ENCODE data around the gene CPNE7.
A peak's percentile ranks its signal among the peaks of the same experiment; 100 is the strongest.

CPNE7 gene

GRCh38 chr16:89555780-89556179 lies 19.8 kb upstream of the CPNE7 start:
- H3K4me3 ChIP-seq (ENCODE audit: insufficient read length, low read depth) = no peak overlapping the region
- H3K9ac ChIP-seq (ENCODE audit: insufficient read length, low read depth) = no peak overlapping the region
- H3K27me3 ChIP-seq (ENCODE audit: insufficient read depth, insufficient read length) = no peaks in the 10 kb centered on the region
- no peak for DNase-seq (ENCODE audit: low read depth, low spot score)
- TF ChIP-seq SUZ12 (IDR thresholded peaks at IDR 0.05; ENCODE audit: extremely low read depth, insufficient read depth, insufficient read length) = no peak
- TF ChIP-seq YY1 (IDR thresholded peaks at IDR 0.05; ENCODE audit: insufficient read depth, insufficient read length) = no peak
- no peak for TF ChIP-seq ZNF274 (IDR thresholded peaks at IDR 0.05; ENCODE audit: low read depth, low read length)
- no peaks in the 10 kb centered on the region for H3K4me1 ChIP-seq (ENCODE audit: insufficient read depth, insufficient read length)
- no peaks in the 10 kb centered on the region for H3K9me3 ChIP-seq (ENCODE audit: insufficient read depth, low read length)
- peaks cover 75% of the 10 kb centered on the region for H3K36me3 ChIP-seq (ENCODE audit: insufficient read depth, insufficient read length, low read length)

- Histone ChIP-seq H3K4me1 (ENCODE audit: insufficient read depth, insufficient read length) (peaks cover under 1% of the 10 kb centered on the region), H3K36me3 (ENCODE audit: insufficient read depth, insufficient read length, low read length) (peaks cover 75% of the 10 kb centered on the region), H3K27me3 (ENCODE audit: insufficient read depth, insufficient read length) (no peaks in the 10 kb centered on the region), H3K4me3 (ENCODE audit: insufficient read length, low read depth) (no peak overlapping the region), H3K9me3 (ENCODE audit: insufficient read depth, low read length) (no peaks in the 10 kb centered on the region), H3K9ac (ENCODE audit: insufficient read length, low read depth) (no peak overlapping the region)
- TF ChIP-seq SUZ12 (IDR thresholded peaks at IDR 0.05; ENCODE audit: extremely low read depth, insufficient read depth, insufficient read length) (no peak), YY1 (IDR thresholded peaks at IDR 0.05; ENCODE audit: insufficient read depth, insufficient read length) (no peak), ZNF274 (IDR thresholded peaks at IDR 0.05; ENCODE audit: low read depth, low read length) (no peak)
- DNase-seq (ENCODE audit: low read depth, low spot score) = peak; percentile 72
Measured at GRCh38 chr16:89556750-89557689, 18.5 kb upstream of the CPNE7 start.

- H3K9ac ChIP-seq (ENCODE audit: insufficient read length, low read depth) = peak overlapping the region; percentile 42
Measured at GRCh38 chr16:89557690-89558490, 17.7 kb upstream of the CPNE7 start.

GRCh38 chr16:89560378-89561141 lies 15.0 kb upstream of the CPNE7 start, which contains the start of gene RPL13:
Gene RPL13 (plus strand): TSS chr16:89560682. CDS start chr16:89560960, 278 bp downstream.
- TF ChIP-seq SUZ12 (IDR thresholded peaks at IDR 0.05; ENCODE audit: extremely low read depth, insufficient read depth, insufficient read length) (no peak), ZNF274 (IDR thresholded peaks at IDR 0.05; ENCODE audit: low read depth, low read length) (no peak), YY1 (IDR thresholded peaks at IDR 0.05; ENCODE audit: insufficient read depth, insufficient read length) (peak; percentile 72)
- Histone ChIP-seq H3K9me3 (ENCODE audit: insufficient read depth, low read length) (no peaks in the 10 kb centered on the region), H3K4me1 (ENCODE audit: insufficient read depth, insufficient read length) (peaks cover 15% of the 10 kb centered on the region), H3K27me3 (ENCODE audit: insufficient read depth, insufficient read length) (no peaks in the 10 kb centered on the region), H3K36me3 (ENCODE audit: insufficient read depth, insufficient read length, low read length) (peaks cover 77% of the 10 kb centered on the region), H3K9ac (ENCODE audit: insufficient read length, low read depth) (peak within 1 kb of the TSS; percentile 95), H3K4me3 (ENCODE audit: insufficient read length, low read depth) (peak within 1 kb of the TSS; percentile 86)
- DNase-seq (ENCODE audit: low read depth, low spot score) = peak; percentile 92

More at GRCh38 chr16:89557690-89558490, 17.7 kb upstream of the CPNE7 start:
- DNase-seq (ENCODE audit: low read depth, low spot score) = no peak
- TF ChIP-seq ZNF274 (IDR thresholded peaks at IDR 0.05; ENCODE audit: low read depth, low read length) (no peak), YY1 (IDR thresholded peaks at IDR 0.05; ENCODE audit: insufficient read depth, insufficient read length) (no peak)
- Histone ChIP-seq H3K4me1 (ENCODE audit: insufficient read depth, insufficient read length) (peaks cover 4% of the 10 kb centered on the region), H3K36me3 (ENCODE audit: insufficient read depth, insufficient read length, low read length) (peaks cover 75% of the 10 kb centered on the region), H3K27me3 (ENCODE audit: insufficient read depth, insufficient read length) (no peaks in the 10 kb centered on the region), H3K4me3 (ENCODE audit: insufficient read length, low read depth) (no peak overlapping the region), H3K9me3 (ENCODE audit: insufficient read depth, low read length) (no peaks in the 10 kb centered on the region)

GRCh38 chr16:89561142-89561883 lies 14.2 kb upstream of the CPNE7 start:
- Histone ChIP-seq H3K36me3 (ENCODE audit: insufficient read depth, insufficient read length, low read length) (peaks cover 75% of the 10 kb centered on the region), H3K4me3 (ENCODE audit: insufficient read length, low read depth) (peak overlapping the region; percentile 86), H3K9ac (ENCODE audit: insufficient read length, low read depth) (peak overlapping the region; percentile 95), H3K9me3 (ENCODE audit: insufficient read depth, low read length) (no peaks in the 10 kb centered on the region), H3K4me1 (ENCODE audit: insufficient read depth, insufficient read length) (peaks cover 15% of the 10 kb centered on the region), H3K27me3 (ENCODE audit: insufficient read depth, insufficient read length) (no peaks in the 10 kb centered on the region)
- TF ChIP-seq ZNF274 (IDR thresholded peaks at IDR 0.05; ENCODE audit: low read depth, low read length) = no peak
- TF ChIP-seq SUZ12 (IDR thresholded peaks at IDR 0.05; ENCODE audit: extremely low read depth, insufficient read depth, insufficient read length) = no peak
- no peak for TF ChIP-seq YY1 (IDR thresholded peaks at IDR 0.05; ENCODE audit: insufficient read depth, insufficient read length)
- no peak for DNase-seq (ENCODE audit: low read depth, low spot score)

GRCh38 chr16:89561884-89562599 lies 13.5 kb upstream of the CPNE7 start:
- Histone ChIP-seq H3K27me3 (ENCODE audit: insufficient read depth, insufficient read length) (no peaks in the 10 kb centered on the region), H3K4me3 (ENCODE audit: insufficient read length, low read depth) (peak overlapping the region; percentile 86), H3K36me3 (ENCODE audit: insufficient read depth, insufficient read length, low read length) (peaks cover 75% of the 10 kb centered on the region), H3K4me1 (ENCODE audit: insufficient read depth, insufficient read length) (peaks cover 15% of the 10 kb centered on the region), H3K9ac (ENCODE audit: insufficient read length, low read depth) (peak overlapping the region; percentile 95), H3K9me3 (ENCODE audit: insufficient read depth, low read length) (no peaks in the 10 kb centered on the region)
- no peak for DNase-seq (ENCODE audit: low read depth, low spot score)
- TF ChIP-seq SUZ12 (IDR thresholded peaks at IDR 0.05; ENCODE audit: extremely low read depth, insufficient read depth, insufficient read length) (no peak), YY1 (IDR thresholded peaks at IDR 0.05; ENCODE audit: insufficient read depth, insufficient read length) (no peak), ZNF274 (IDR thresholded peaks at IDR 0.05; ENCODE audit: low read depth, low read length) (no peak)
